ENCODE results near the gene TXNRD2. TPM values are rescaled to one million over a fixed set of nuclear protein-coding genes. Genes with fewer than 3 reads are reported as not detected.

Gene TXNRD2
- total RNA-seq, 4 donors from 2014 or later = 19.5 to 34.5 (median 25.6) TPM

- no peaks in the 10 kb centered on the region for H3K27me3 ChIP-seq
- peak in 1 of 2 donors; percentile 45 for TF ChIP-seq POLR2A (IDR thresholded peaks at IDR 0.05)
- TF ChIP-seq CTCF (IDR thresholded peaks at IDR 0.05) = no peak
- H3K27ac ChIP-seq = peak overlapping the region; percentile 71 to 95 (median 89)
- 47 to 56% methylated on average over 8 to 19 of the region's 30 CpGs for WGBS, 2 donors
- intact Hi-C loops (cut with DNase I) = no loop called here
- peaks cover 29 to 33% of the 10 kb centered on the region in 2 donors for H3K4me1 ChIP-seq
- H3K9me3 ChIP-seq = no peaks in the 10 kb centered on the region
- peak; percentile 96 to 97 for DNase-seq
- peaks cover 0 to 4% of the 10 kb centered on the region in 2 donors for H3K36me3 ChIP-seq
- H3K4me3 ChIP-seq (replicated peaks in 1 of 3) = no peak overlapping the region
Measured at GRCh38 chr22:19962909-19963806, 21.5 kb upstream of the TXNRD2 start.

- H3K9me3 ChIP-seq = no peaks in the 10 kb centered on the region
- TF ChIP-seq POLR2A (IDR thresholded peaks at IDR 0.05) (peak in 1 of 2 donors; percentile 15), CTCF (IDR thresholded peaks at IDR 0.05) (peak in 5 of 6 experiments; percentile 47 to 69 (median 56))
- no peaks in the 10 kb centered on the region for H3K27me3 ChIP-seq
- H3K27ac ChIP-seq = peak overlapping the region; percentile 71 to 95 (median 89)
- DNase-seq = peak; percentile 94 to 95
- H3K4me1 ChIP-seq = peaks cover 31 to 33% of the 10 kb centered on the region in 2 donors
- whole genome bisulfite sequencing, 2 donors = 0 to 41% methylated on average over 1 to 11 of the region's 22 CpGs
- intact Hi-C loops (cut with DNase I) = no loop called here
- H3K36me3 ChIP-seq = peaks cover 0 to 1% of the 10 kb centered on the region in 2 donors
- no peak overlapping the region for H3K4me3 ChIP-seq (replicated peaks in 1 of 3)
Measured at GRCh38 chr22:19962246-19962908, 20.8 kb upstream of the TXNRD2 start.

GRCh38 chr22:19961868-19962245 lies 20.2 kb upstream of the TXNRD2 start:
- H3K9me3 ChIP-seq = no peaks in the 10 kb centered on the region
- H3K27ac ChIP-seq = peak overlapping the region; percentile 59 to 89 (median 71)
- H3K4me3 ChIP-seq (replicated peaks in 1 of 3) = no peak overlapping the region
- no peak for DNase-seq
- no peaks in the 10 kb centered on the region for H3K27me3 ChIP-seq
- TF ChIP-seq POLR2A (IDR thresholded peaks at IDR 0.05) (no peak), CTCF (IDR thresholded peaks at IDR 0.05) (no peak)
- peaks cover 31 to 33% of the 10 kb centered on the region in 2 donors for H3K4me1 ChIP-seq
- whole genome bisulfite sequencing, 2 donors = 75 to 85% methylated on average over 3 to 7 of the region's 8 CpGs
- intact Hi-C loops (cut with DNase I) = no loop called here
- no peaks in the 10 kb centered on the region for H3K36me3 ChIP-seq

- Histone ChIP-seq H3K4me1 (peaks cover 31 to 33% of the 10 kb centered on the region in 2 donors), H3K36me3 (no peaks in the 10 kb centered on the region), H3K27ac (peak overlapping the region in 1 of 3 donors; percentile 71), H3K27me3 (no peaks in the 10 kb centered on the region), H3K9me3 (no peaks in the 10 kb centered on the region), H3K4me3 (replicated peaks in 1 of 3) (no peak overlapping the region)
- intact Hi-C loops (cut with DNase I) = no loop called here
- no peak for DNase-seq
- 90 to 97% methylated on average over 7 of the region's 9 CpGs for WGBS, 2 donors
- TF ChIP-seq POLR2A (IDR thresholded peaks at IDR 0.05) (no peak), CTCF (IDR thresholded peaks at IDR 0.05) (no peak)
Measured at GRCh38 chr22:19961201-19961580, 19.6 kb upstream of the TXNRD2 start.

Measured in thyroid gland (tissue), 4 donors.